ENCODE results near the gene RNF157. TPM values are rescaled to one million over a fixed set of nuclear protein-coding genes. Genes with fewer than 3 reads are reported as not detected.

Gene RNF157
- total and polyA plus RNA-seq, 9 of the 15 experiments (the other 6 are each of a cell fraction or from before 2014, with no cell fraction given): 8.1 to 31.7 (median 20.8) TPM

DNA sequence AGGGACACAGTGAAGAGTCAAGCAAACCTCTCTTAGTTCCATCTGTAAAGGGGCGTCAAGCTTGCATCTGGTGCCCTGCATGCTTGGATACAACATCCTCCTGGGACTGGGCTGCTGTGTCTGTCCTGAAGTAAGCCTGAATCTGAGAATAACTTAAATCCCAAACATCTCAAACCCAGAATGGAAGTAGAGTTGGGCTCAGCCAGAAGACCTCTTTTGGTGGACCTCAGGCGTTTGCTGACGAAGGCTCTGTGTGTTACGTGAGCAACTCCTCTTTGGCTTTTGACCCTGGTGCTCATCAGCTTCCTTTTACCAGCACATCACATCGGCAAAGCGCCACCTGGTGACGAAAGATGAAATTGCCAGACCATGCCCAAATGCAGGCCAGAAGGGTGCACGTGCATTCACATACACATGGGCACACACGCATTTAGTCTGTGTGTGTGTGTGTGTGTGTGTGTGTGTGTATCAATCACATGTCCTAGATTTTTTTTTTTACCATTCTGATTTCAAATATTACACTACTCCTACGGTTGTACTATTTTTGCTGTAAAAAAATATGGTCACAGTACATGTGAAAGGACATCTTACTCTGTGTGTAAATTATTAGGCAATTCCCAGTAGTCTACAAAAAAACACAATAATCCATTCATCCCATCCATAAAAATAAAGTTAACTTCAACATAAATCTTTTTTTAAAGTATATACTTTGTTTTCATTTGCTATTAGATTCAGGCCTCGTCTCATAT, 58.1 kb downstream of the RNF157 start (continued):
- TF ChIP-seq, protein P1, sequence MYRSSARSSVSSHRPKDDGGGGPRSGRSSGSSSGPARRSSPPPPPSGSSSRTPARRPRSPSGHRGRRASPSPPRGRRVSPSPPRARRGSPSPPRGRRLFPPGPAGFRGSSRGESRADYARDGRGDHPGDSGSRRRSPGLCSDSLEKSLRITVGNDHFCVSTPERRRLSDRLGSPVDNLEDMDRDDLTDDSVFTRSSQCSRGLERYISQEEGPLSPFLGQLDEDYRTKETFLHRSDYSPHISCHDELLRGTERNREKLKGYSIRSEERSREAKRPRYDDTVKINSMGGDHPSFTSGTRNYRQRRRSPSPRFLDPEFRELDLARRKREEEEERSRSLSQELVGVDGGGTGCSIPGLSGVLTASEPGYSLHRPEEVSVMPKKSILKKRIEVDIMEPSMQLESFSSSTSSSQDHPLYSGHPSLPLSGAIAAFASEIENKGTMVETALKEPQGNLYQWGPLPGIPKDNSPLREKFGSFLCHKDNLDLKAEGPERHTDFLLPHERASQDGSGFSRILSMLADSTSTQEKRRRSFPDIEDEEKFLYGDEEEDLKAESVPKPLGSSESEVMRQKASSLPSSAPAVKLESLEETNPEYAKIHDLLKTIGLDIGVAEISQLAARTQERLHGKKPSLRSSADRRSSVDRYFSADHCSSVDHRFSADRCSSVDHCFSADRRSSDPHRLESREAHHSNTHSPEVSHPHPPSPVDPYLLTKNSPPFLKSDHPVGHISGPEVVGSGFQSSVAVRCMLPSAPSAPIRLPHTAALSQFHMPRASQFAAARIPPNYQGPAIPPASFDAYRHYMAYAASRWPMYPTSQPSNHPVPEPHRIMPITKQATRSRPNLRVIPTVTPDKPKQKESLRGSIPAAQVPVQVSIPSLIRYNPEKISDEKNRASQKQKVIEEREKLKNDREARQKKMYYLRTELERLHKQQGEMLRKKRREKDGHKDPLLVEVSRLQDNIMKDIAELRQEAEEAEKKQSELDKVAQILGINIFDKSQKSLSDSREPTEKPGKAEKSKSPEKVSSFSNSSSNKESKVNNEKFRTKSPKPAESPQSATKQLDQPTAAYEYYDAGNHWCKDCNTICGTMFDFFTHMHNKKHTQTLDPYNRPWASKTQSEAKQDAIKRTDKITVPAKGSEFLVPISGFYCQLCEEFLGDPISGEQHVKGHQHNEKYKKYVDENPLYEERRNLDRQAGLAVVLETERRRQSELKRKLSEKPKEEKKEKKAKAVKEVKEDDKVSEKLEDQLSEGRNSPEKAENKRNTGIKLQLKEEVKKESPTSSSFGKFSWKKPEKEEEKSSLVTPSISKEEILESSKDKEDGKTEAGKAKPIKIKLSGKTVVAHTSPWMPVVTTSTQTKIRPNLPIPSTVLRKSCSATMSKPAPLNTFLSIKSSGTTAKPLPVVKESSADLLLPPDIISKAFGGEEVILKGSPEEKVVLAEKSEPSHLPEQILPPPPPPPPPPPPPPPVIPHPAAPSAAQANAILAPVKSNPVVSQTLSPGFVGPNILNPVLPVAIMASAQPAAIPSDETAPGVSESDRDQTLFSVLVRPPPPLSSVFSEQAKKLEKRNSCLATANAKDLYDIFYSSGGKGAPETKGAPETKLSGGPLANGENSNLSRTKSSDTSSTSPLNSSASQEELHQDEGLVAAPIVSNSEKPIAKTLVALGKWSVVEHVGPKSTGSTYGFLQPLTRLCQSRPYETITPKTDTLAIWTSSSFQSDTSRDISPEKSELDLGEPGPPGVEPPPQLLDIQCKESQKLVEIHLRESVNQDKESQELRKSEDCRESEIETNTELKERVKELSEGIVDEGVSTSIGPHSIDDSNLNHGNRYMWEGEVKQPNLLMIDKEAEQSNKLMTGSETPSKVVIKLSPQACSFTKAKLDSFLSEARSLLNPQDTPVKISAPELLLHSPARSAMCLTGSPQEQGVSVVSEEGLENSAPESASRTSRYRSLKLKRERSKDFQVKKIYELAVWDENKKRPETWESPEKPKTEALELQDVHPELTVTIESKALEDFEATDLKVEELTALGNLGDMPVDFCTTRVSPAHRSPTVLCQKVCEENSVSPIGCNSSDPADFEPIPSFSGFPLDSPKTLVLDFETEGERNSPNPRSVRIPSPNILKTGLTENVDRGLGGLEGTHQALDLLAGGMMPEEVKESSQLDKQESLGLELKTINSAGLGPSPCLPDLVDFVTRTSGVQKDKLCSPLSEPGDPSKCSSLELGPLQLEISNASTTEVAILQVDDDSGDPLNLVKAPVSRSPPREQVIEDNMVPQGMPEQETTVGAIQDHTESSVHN (IDR thresholded peaks at IDR 0.05; ENCODE audit: borderline replicate concordance in 1 of 2, low read depth in 1 of 2): no peak
- TF ChIP-seq, protein P2, sequence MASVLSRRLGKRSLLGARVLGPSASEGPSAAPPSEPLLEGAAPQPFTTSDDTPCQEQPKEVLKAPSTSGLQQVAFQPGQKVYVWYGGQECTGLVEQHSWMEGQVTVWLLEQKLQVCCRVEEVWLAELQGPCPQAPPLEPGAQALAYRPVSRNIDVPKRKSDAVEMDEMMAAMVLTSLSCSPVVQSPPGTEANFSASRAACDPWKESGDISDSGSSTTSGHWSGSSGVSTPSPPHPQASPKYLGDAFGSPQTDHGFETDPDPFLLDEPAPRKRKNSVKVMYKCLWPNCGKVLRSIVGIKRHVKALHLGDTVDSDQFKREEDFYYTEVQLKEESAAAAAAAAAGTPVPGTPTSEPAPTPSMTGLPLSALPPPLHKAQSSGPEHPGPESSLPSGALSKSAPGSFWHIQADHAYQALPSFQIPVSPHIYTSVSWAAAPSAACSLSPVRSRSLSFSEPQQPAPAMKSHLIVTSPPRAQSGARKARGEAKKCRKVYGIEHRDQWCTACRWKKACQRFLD (CRISPR knock-in tag; IDR thresholded peaks at IDR 0.05): no peak
- no peak for TF ChIP-seq SMAD2 (IDR thresholded peaks at IDR 0.05; ENCODE audit: low read depth, low read length)
- TF ChIP-seq RB1 (IDR thresholded peaks at IDR 0.05; ENCODE audit: low read depth): peak; percentile 54; the same call in 1 of the 2 replicates
- TF ChIP-seq NCOA4 (IDR thresholded peaks at IDR 0.05; ENCODE audit: partially characterized antibody): no peak
- TF ChIP-seq, protein P3, sequence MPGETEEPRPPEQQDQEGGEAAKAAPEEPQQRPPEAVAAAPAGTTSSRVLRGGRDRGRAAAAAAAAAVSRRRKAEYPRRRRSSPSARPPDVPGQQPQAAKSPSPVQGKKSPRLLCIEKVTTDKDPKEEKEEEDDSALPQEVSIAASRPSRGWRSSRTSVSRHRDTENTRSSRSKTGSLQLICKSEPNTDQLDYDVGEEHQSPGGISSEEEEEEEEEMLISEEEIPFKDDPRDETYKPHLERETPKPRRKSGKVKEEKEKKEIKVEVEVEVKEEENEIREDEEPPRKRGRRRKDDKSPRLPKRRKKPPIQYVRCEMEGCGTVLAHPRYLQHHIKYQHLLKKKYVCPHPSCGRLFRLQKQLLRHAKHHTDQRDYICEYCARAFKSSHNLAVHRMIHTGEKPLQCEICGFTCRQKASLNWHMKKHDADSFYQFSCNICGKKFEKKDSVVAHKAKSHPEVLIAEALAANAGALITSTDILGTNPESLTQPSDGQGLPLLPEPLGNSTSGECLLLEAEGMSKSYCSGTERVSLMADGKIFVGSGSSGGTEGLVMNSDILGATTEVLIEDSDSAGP (CRISPR knock-in tag; IDR thresholded peaks at IDR 0.05): no peak
- no peak for TF ChIP-seq ATF1 (CRISPR knock-in tag; IDR thresholded peaks at IDR 0.05)
- peak; percentile 68 for TF ChIP-seq ATF1 (tag; IDR thresholded peaks at IDR 0.05)
- TF ChIP-seq HDAC6 (IDR thresholded peaks at IDR 0.05; ENCODE audit: low read depth, low read length): no peak
- TF ChIP-seq, protein P4, sequence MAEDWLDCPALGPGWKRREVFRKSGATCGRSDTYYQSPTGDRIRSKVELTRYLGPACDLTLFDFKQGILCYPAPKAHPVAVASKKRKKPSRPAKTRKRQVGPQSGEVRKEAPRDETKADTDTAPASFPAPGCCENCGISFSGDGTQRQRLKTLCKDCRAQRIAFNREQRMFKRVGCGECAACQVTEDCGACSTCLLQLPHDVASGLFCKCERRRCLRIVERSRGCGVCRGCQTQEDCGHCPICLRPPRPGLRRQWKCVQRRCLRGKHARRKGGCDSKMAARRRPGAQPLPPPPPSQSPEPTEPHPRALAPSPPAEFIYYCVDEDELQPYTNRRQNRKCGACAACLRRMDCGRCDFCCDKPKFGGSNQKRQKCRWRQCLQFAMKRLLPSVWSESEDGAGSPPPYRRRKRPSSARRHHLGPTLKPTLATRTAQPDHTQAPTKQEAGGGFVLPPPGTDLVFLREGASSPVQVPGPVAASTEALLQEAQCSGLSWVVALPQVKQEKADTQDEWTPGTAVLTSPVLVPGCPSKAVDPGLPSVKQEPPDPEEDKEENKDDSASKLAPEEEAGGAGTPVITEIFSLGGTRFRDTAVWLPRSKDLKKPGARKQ (CRISPR knock-in tag; IDR thresholded peaks at IDR 0.05): no peak
- TF ChIP-seq ZNF780A (CRISPR knock-in tag; IDR thresholded peaks at IDR 0.05): no peak
